NCI-H82 treated with DMSO at 0.1 percent for 48 hours (cell line): Measurements from ENCODE around the gene CD44.
"Not testable (repeated sequence)": the region's sequence is repeated elsewhere in the genome, so short reads cannot be mapped to it uniquely, and the experiment has no call there.

ENCODE experiments used
- DNase-seq: peaks from one replicate; lab custom pipeline; 2025; ENCODE audit not compliant: unreplicated experiment; lab: John Stamatoyannopoulos, UW

Gene CD44

GRCh38 chr11:35211952-35212351 is 73.0 kb downstream of the CD44 start:
- no peak for DNase-seq

DNA sequence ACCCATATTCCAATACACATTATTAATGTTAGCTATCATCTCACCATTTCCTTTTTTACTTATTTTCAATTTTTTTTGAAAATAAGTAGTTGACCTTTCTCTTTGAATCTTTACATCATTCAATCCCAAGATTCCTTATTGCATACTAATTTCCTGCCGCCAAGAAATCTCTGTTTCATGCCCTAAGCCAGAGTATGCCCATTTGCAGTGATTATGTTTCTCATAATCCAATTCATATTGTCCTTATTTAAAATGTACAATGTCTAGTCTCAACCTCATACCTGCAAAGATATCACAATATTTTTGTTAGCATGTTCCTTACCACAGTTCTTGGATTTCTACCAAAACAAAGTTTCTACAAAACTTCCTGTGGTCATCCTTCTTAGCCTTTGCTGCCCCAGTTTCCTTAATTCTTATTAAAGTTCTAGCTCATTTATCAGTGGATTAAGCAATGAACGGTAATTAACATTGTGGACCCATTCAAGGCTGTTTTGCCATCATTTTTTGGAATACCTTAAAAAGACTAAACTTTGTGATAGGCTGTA is 75.3 kb downstream of the CD44 start:
- DNase-seq: no peak

DNA sequence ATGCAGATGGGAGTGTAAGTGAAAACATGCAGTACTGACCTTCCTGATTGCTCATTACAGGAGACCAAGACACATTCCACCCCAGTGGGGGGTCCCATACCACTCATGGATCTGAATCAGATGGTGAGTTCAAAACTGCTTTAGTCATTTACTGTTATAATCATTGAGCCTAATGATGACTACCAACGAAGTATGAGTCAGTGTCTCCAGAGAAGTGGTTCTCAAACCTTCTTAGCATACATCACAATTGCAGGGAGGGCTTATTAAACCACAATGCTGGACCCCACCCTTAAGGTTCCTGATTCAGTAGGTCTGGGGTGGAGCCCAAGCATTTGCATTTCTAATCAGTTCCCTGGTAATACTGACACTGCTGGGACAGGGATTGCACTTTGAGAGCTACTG is 75.8 kb downstream of the CD44 start:
- no peak for DNase-seq

- no peak for DNase-seq
Observed at GRCh38 chr11:35215945-35216344, 77.0 kb downstream of the CD44 start.

DNA sequence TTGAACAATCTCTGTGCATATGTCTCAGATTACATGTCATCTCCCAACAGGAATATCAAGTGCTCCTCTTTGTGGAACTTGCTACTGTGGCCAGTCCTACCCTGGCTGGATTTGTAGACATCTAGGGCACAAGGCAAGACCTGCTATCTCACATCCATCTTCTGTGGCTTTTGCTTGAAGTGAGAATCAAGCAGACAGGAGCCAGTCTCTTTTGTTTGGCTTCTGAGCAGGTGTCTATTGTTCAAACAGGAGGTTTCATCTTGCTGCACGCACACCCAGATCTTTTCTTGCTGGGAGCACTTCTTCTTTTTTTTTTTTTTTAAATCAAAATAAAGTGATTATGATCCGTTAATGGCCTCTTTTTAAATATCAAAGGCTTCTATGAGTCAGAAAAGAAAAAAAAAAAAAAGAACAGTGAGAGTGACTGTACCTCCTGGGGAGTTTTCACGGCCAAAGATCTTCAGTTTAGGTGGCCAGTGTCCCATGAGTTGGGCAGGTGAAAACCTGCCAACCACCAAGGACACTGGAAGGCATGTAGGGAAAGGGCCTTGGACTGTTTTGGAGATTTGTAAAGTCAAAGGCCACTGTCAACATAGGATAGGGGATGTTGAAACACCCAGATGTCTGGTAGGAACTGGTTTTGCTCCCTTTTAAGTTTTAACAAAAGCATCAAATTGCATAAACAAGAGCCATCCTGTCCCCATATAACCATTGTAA is 78.1 kb downstream of the CD44 start:
- no peak for DNase-seq

DNA sequence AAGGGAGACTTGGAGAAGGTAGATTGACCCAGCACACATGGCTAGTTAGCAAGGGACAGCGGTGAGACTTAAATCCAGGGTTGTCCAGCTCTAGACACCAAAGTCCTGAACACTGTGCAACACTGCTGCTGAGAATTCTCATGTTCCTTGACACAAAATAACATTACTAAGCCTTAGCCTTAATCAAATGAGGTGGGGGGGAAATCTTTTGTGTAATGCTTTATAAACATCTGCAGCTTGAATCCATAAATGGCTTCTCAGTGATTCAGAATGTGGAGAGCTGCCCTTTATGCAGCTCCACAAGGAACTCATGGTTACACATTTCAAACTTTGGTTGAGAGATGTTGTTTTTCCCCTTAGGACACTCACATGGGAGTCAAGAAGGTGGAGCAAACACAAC is 80.0 kb downstream of the CD44 start:
- no peak for DNase-seq

DNA sequence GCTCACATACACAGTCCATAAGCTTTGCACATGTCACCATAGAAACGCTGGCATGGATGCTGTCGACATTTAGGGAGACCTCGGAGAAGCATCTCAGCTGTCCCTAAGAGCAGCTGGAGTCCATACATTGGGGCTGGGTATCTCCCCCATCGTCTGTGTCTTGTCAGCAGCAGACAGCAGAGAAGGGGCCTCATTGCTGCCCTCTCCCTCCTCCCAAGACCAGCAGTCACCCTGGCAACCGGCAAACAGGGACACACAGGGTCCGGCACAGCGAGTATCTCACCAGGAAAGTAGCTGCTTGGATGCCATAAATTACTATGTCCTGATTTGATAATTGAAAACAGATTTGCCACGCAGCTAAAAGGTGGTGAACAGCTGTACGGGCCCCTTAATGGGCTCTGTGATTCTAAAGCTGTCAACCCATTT is 84.4 kb downstream of the CD44 start:
- peak; percentile 89 for DNase-seq

DNA sequence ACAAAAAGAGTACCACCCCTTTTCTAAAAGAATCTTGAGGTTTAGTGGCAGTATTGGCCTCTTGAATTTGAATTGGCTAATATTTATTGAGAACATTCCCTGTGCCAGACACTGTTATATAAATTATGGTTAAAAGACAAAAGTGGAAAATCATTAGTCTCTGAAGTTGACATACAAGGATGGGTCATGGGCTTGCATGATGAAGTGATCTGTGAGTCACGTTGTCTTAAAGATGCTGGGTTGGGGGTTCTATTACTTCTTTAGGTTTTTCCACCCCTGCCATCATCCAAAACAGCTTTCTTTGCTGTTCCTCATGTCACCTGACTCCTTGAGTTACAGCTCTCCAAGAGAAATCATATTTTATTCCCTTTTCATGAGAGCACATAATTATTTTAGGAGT is 85.0 kb downstream of the CD44 start:
- no peak for DNase-seq

- no peak for DNase-seq
Observed at GRCh38 chr11:35225946-35226520, 87.1 kb downstream of the CD44 start.

GRCh38 chr11:35226756-35227155 is 87.8 kb downstream of the CD44 start:
- not testable (repeated sequence) for DNase-seq

- no peak for DNase-seq
Observed at GRCh38 chr11:35227576-35228327, 88.8 kb downstream of the CD44 start.

DNA sequence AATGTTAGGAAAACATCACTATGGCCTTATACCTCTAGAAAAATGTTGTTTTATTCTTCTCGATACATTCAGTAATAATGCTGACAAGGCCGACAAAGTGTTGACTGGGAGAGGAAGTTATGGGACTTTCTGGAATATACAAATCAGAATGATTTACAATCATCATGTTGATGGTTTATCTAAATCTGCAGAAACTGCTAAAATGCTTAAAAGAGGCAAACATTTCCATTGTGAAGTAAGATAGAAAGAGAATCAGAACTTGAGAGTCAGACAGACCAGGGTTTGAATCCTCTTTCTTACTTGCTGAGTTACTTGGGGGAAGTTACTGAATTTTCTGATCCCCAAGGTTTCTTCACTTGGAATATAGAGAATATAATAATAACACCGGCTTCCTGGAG is 89.4 kb downstream of the CD44 start:
- no peak for DNase-seq

DNA sequence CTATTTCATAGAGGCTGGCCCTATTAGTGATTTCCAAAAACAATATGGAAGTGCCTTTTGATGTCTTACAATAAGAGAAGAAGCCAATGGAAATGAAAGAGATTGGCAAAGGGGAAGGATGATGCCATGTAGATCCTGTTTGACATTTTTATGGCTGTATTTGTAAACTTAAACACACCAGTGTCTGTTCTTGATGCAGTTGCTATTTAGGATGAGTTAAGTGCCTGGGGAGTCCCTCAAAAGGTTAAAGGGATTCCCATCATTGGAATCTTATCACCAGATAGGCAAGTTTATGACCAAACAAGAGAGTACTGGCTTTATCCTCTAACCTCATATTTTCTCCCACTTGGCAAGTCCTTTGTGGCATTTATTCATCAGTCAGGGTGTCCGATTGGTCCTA is 91.4 kb downstream of the CD44 start:
- no peak for DNase-seq

DNA sequence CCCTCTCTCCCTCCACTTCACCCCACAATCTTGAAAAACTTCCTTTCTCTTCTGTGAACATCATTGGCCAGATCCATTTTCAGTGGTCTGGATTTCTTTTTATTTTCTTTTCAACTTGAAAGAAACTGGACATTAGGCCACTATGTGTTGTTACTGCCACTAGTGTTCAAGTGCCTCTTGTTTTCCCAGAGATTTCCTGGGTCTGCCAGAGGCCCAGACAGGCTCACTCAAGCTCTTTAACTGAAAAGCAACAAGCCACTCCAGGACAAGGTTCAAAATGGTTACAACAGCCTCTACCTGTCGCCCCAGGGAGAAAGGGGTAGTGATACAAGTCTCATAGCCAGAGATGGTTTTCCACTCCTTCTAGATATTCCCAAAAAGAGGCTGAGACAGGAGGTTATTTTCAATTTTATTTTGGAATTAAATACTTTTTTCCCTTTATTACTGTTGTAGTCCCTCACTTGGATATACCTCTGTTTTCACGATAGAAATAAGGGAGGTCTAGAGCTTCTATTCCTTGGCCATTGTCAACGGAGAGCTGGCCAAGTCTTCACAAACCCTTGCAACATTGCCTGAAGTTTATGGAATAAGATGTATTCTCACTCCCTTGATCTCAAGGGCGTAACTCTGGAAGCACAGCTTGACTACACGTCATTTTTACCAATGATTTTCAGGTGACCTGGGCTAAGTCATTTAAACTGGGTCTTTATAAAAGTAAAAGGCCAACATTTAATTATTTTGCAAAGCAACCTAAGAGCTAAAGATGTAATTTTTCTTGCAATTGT is 92.3 kb downstream of the CD44 start:
- no peak for DNase-seq

DNA sequence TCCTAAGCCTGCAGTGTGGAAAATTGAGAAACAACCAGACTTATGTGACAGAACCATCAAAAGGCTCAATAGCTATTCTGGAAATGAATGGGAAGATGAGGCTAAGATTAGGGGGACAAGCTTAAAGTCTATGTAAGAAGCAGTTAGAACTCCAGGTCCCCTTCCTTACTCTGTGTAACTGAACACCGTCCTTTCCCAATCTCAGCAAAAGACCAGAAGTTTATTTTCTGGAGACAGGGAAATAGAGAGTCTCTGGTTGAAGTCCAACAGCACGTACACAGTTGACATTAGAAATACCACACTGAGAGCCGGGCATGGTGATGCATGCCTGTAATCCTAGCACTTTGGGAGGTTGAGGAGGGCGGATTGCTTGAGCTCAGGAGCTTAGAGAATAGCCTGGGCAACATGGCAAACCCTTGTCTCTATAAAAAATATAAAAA is 93.9 kb downstream of the CD44 start:
- DNase-seq: no peak

GRCh38 chr11:35233518-35233917 is 94.5 kb downstream of the CD44 start:
- DNase-seq: no peak

- DNase-seq: no peak
Observed at GRCh38 chr11:35234460-35235156, 95.6 kb downstream of the CD44 start.

DNA sequence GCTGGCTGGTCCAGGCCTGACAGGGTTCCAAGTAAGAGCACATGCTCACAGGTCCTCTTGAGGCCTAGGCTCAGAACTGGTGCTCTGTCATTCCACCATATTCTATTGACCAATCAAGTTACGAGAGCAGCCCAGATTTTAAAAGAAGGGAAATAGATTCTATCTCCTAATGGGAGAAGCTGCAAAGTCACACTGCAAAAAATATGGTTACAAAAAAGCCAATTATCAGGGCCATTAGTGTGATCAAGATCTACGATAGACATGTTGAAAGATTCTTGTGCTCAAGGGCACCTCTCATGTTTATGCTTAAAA is 96.1 kb downstream of the CD44 start:
- no peak for DNase-seq

DNA sequence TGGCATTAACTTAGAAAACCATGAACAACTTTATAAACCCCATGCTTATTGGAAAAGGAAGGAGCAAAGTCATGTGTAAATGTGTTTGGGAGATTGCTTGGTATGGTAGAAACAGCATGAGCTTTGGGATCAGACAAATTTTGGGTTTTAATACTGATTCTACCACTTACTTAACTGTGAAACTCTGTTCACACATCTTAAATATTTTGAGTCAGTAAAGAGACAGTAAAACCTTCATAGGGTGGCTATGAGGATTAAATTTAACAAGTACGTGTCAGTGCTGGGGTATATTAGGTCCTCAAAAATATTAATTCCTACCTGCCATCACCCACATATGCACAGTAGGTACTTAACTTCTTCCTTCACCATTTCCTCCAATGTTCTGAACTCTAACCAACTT is 96.5 kb downstream of the CD44 start:
- DNase-seq: no peak

GRCh38 chr11:35235936-35236666 is 97.1 kb downstream of the CD44 start:
- no peak for DNase-seq
